Caco-2 (cell line): Measurements from ENCODE around the gene ANKRD12. TPM values are rescaled to one million over a fixed set of nuclear protein-coding genes. Genes with fewer than 3 reads are reported as not detected.
"Not testable (repeated sequence)": the region's sequence is repeated elsewhere in the genome, so short reads cannot be mapped to it uniquely, and the experiment has no call there.

Source experiments
- BruUV-seq: library from RNA; stranded (reverse); fragments of 400-500 nt; replicated peaks from 2 replicates; lab custom pipeline; 2021; lab: Mats Ljungman, UMichigan
- CTCF ChIA-PET: fragments of 300-600 bp; sonication (Branson Sonifier 250); formaldehyde crosslinking; loops from one replicate; lab custom pipeline; 2022; ENCODE audit warnings: antibody characterized with exemption; lab: Charles Lee
- POLR2A ChIA-PET: fragments of 300-600 bp; sonication (Branson Sonifier 250); formaldehyde crosslinking; loops from one replicate; lab custom pipeline; 2022; ENCODE audit warnings: antibody characterized with exemption; lab: Charles Lee
- DNase-seq, 2 experiments: peaks; one replicate each; pipeline versions ENCODE4 v3.0.0 to v3.0.0-alpha.2; 2020 to 2022
- H3K27me3 ChIP-seq: replicated peaks from 2 replicates; pipeline ENCODE4 v1.6.0; 2011; ENCODE audit warnings: low read length; ENCODE audit not compliant: control insufficient read depth, insufficient read depth
- H3K36me3 ChIP-seq: 2 replicates; pipeline ENCODE4 v1.5.1; 2011; ENCODE audit warnings: low read length; ENCODE audit not compliant: control insufficient read depth, insufficient read depth
- H3K4me1 ChIP-seq: fragments of 250-450 bp; sonication (Bioruptor Pico); 2 replicates; pipeline ENCODE4 v1.5.1; 2020; ENCODE audit warnings: mild to moderate bottlenecking
- H3K4me3 ChIP-seq: 2 replicates; pipeline ENCODE4 v1.5.1; 2011; ENCODE audit warnings: low read depth, mild to moderate bottlenecking, control low read depth, low read length
- H3K9me3 ChIP-seq: fragments of 250-450 bp; sonication (Bioruptor Pico); 2 replicates; pipeline ENCODE4 v1.5.1; 2020; ENCODE audit warnings: mild to moderate bottlenecking, moderate library complexity
- H3K27ac Mint-ChIP-seq: one replicate; pipeline ENCODE4 v1.8.0; 2022; ENCODE audit warnings: mixed read lengths; ENCODE audit not compliant: unreplicated experiment
- H3K27me3 Mint-ChIP-seq: one replicate; pipeline ENCODE4 v1.8.0; 2022; ENCODE audit warnings: mixed read lengths; ENCODE audit not compliant: insufficient read depth, unreplicated experiment
- H3K36me3 Mint-ChIP-seq: one replicate; pipeline ENCODE4 v1.8.0; 2022; ENCODE audit warnings: mild to moderate bottlenecking, mixed read lengths; ENCODE audit not compliant: insufficient read depth, unreplicated experiment
- H3K4me1 Mint-ChIP-seq: one replicate; pipeline ENCODE4 v1.8.0; 2022; ENCODE audit warnings: low read depth, mixed read lengths; ENCODE audit not compliant: unreplicated experiment
- H3K4me3 Mint-ChIP-seq: one replicate; pipeline ENCODE4 v1.8.0; 2022; ENCODE audit warnings: mild to moderate bottlenecking, moderate library complexity, mixed read lengths; ENCODE audit not compliant: unreplicated experiment
- H3K9me3 Mint-ChIP-seq: one replicate; pipeline ENCODE4 v1.8.0; 2022; ENCODE audit warnings: mixed read lengths; ENCODE audit not compliant: unreplicated experiment
- intact Hi-C: fragments of 100-400 bp; cut with micrococcal nuclease; formaldehyde crosslinking; loops from one replicate; pipeline ENCODE4 v1.10.0; 2022; ENCODE audit not compliant: unreplicated experiment
- total RNA-seq: library from RNA; stranded (reverse); gene quantifications from 2 replicates; pipeline ENCODE4 v1.2.3, GENCODE V29; 2022
- TF ChIP-seq, protein P1 (sequence below), 2 experiments: fragments of 200-600 bp in 1 of 2; IDR thresholded peaks; 1 replicate in 1 of 2; 2 replicates in 1 of 2; pipeline versions ENCODE4 v1.5.1 to v1.8.0; 2011 to 2022; ENCODE audit warnings: antibody characterized with exemption in 1 of 2, control low read depth in 1 of 2, inconsistent platforms in 1 of 2, low read depth in 1 of 2, low read length in 1 of 2, mild to moderate bottlenecking in 1 of 2, moderate library complexity in 1 of 2; ENCODE audit not compliant: insufficient read depth in 1 of 2, severe bottlenecking in 1 of 2, unreplicated experiment in 1 of 2

Gene ANKRD12
- total RNA-seq, 1 experiment from 2014 or later, result 33.2 TPM

DNA sequence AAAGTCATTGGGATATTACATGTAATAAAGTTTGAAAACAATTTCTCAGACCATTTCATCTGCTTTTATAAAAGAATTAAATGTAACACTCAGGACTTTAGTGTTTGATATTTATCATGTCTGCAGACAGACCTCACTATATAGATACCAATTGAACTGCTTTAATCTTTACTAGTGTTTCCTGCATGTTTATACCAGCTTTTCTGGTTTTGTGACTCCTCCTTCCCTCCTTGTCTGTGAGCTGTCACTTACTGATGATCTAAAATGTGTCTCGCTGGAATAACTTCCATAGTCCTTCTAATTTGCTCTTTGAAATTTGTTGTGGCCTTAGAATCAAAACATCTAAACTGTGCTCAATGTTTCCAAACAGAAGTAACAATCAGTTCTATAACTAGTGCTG is 126.7 kb downstream of the ANKRD12 start:
- ChIA-PET CTCF (no interaction called here), POLR2A (no interaction called here)
- Histone ChIP-seq H3K36me3 (no peaks in the 10 kb centered on the region), H3K4me1 (no peaks in the 10 kb centered on the region), H3K4me3 (no peak overlapping the region), H3K27me3 (no peaks in the 10 kb centered on the region), H3K9me3 (no peaks in the 10 kb centered on the region)
- Mint-ChIP-seq H3K4me1 (no peaks in the 10 kb centered on the region), H3K36me3 (peaks cover 26% of the 10 kb centered on the region), H3K4me3 (no peak overlapping the region), H3K27me3 (no peaks in the 10 kb centered on the region), H3K9me3 (peaks cover 9% of the 10 kb centered on the region), H3K27ac (no peak overlapping the region)
- intact Hi-C loops, result no loop called here
- BruUV-seq, result no TSS peak
- TF ChIP-seq, protein P1, sequence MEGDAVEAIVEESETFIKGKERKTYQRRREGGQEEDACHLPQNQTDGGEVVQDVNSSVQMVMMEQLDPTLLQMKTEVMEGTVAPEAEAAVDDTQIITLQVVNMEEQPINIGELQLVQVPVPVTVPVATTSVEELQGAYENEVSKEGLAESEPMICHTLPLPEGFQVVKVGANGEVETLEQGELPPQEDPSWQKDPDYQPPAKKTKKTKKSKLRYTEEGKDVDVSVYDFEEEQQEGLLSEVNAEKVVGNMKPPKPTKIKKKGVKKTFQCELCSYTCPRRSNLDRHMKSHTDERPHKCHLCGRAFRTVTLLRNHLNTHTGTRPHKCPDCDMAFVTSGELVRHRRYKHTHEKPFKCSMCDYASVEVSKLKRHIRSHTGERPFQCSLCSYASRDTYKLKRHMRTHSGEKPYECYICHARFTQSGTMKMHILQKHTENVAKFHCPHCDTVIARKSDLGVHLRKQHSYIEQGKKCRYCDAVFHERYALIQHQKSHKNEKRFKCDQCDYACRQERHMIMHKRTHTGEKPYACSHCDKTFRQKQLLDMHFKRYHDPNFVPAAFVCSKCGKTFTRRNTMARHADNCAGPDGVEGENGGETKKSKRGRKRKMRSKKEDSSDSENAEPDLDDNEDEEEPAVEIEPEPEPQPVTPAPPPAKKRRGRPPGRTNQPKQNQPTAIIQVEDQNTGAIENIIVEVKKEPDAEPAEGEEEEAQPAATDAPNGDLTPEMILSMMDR (IDR thresholded peaks at IDR 0.05; ENCODE audit: insufficient read depth in 1 of 2, low read depth in 1 of 2, low read length in 1 of 2, severe bottlenecking in 1 of 2, unreplicated experiment in 1 of 2), result no peak
- DNase-seq, result no peak

DNA sequence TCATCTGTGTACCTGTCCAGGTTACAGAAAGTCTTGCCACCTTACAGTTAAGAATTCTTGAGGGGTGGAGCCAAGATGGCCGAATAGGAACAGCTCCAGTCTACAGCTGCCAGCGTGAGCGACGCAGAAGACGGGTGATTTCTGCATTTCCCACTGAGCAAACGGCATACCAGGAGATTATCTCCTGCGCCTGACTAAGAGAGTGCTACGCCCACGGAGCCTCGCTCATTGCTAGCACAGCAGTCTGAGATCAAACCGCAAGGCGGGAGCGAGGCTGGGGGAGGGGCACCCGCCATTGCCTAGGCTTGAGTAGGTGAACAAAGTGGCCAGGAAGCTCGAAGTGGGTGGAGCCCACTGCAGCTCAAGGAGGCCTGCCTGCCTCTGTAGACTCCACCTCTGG is 128.2 kb downstream of the ANKRD12 start:
- H3K27ac Mint-ChIP-seq, H3K27me3 ChIP-seq, DNase-seq, H3K9me3 Mint-ChIP-seq, H3K4me3 ChIP-seq, CTCF ChIA-PET, POLR2A ChIA-PET, H3K36me3 ChIP-seq, BruUV-seq, H3K9me3 ChIP-seq, H3K27me3 Mint-ChIP-seq, H3K4me1 Mint-ChIP-seq, intact Hi-C loops, H3K4me1 ChIP-seq, H3K4me3 Mint-ChIP-seq: not testable (repeated sequence)
- H3K36me3 Mint-ChIP-seq, result peaks cover 20% of the 10 kb centered on the region

DNA sequence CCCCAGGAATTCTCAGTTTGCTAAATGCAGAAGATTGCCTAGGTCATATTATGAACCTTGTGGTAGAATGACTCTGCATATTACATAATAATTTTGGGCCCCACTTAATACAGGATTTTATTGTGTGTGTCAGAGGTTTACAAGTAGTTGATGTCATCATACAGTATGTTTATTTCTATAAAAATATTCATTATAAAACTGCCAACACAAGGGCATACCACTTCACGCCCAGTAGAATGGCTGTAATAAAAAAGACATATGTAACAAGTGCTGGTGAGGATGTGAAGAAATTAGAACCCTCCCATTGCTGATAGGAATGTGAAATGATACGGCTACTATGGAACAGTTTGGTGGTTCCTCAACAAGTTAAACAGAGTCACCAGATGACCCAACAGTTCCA is 136.6 kb downstream of the ANKRD12 start:
- H3K9me3 Mint-ChIP-seq, result no peaks in the 10 kb centered on the region
- Histone ChIP-seq H3K4me3 (no peak overlapping the region), H3K27me3 (no peaks in the 10 kb centered on the region), H3K9me3 (no peaks in the 10 kb centered on the region), H3K4me1 (no peaks in the 10 kb centered on the region), H3K36me3 (no peaks in the 10 kb centered on the region; the same call in 1 of the 2 replicates)
- ChIA-PET POLR2A (no interaction called here), CTCF (no interaction called here)
- no peak for DNase-seq
- peaks cover 9% of the 10 kb centered on the region for H3K36me3 Mint-ChIP-seq
- no peak overlapping the region for H3K4me3 Mint-ChIP-seq
- TF ChIP-seq, protein P1 (IDR thresholded peaks at IDR 0.05; ENCODE audit: insufficient read depth in 1 of 2, low read depth in 1 of 2, low read length in 1 of 2, severe bottlenecking in 1 of 2, unreplicated experiment in 1 of 2), result no peak
- no peaks in the 10 kb centered on the region for H3K27me3 Mint-ChIP-seq
- no peak overlapping the region for H3K27ac Mint-ChIP-seq
- intact Hi-C loops, result no loop called here
- H3K4me1 Mint-ChIP-seq, result no peaks in the 10 kb centered on the region
- BruUV-seq, result no TSS peak

DNA sequence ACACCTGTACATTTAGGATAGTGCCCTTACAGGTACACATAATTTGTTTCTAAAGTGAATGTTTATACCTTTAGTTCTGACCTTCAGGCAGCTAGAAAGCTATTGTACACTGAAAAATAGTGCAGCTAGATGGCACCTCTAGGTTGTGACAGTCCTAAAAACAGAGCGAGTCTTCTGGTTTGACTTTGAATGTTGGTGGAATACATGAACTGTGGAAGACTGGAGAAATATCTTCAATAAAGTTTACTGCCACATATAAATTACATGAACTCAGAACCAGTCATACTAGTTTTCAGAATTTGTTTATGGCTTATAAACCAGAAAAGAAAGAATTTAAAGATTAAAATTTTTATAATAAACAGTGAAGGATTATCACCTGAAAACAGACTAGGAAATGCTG is 139.3 kb downstream of the ANKRD12 start:
- Histone ChIP-seq H3K36me3 (no peaks in the 10 kb centered on the region; the same call in 1 of the 2 replicates), H3K27me3 (no peaks in the 10 kb centered on the region), H3K4me3 (no peak overlapping the region), H3K4me1 (no peaks in the 10 kb centered on the region), H3K9me3 (no peaks in the 10 kb centered on the region)
- intact Hi-C loops, result no loop called here
- TF ChIP-seq, protein P1 (IDR thresholded peaks at IDR 0.05; ENCODE audit: insufficient read depth in 1 of 2, low read depth in 1 of 2, low read length in 1 of 2, severe bottlenecking in 1 of 2, unreplicated experiment in 1 of 2), result no peak
- CTCF ChIA-PET, result interaction anchor here (0.6 kb wide), 1 partner anchor 213 kb away, joined by 4 read pairs; no protein-coding TSS in a partner anchor
- DNase-seq, result no peak
- Mint-ChIP-seq H3K4me1 (no peaks in the 10 kb centered on the region), H3K9me3 (no peaks in the 10 kb centered on the region), H3K36me3 (peaks cover 15% of the 10 kb centered on the region), H3K27ac (no peak overlapping the region), H3K27me3 (no peaks in the 10 kb centered on the region), H3K4me3 (no peak overlapping the region)
- POLR2A ChIA-PET, result interaction anchor here (0.6 kb wide), 1 partner anchor 58 kb away, joined by 11 read pairs; the partner anchor contains the start of gene TWSG1
- BruUV-seq, result no TSS peak
